CD4-positive, alpha-beta T cell treated with Interleukin-15 for 1 hour (primary cell): ENCODE results near the gene IQGAP1.
A peak's percentile ranks its signal among the peaks of the same experiment; 100 is the strongest.
"Not testable (repeated sequence)": the region's sequence is repeated elsewhere in the genome, so short reads cannot be mapped to it uniquely, and the experiment has no call there.

Experiments used
- DNase-seq: peaks from one replicate; pipeline ENCODE4 v3.0.0-alpha.2; 2020

Gene IQGAP1

GRCh38 chr15:90367576-90367975, 20.5 kb upstream of the IQGAP1 start:
- no peak for DNase-seq

DNA sequence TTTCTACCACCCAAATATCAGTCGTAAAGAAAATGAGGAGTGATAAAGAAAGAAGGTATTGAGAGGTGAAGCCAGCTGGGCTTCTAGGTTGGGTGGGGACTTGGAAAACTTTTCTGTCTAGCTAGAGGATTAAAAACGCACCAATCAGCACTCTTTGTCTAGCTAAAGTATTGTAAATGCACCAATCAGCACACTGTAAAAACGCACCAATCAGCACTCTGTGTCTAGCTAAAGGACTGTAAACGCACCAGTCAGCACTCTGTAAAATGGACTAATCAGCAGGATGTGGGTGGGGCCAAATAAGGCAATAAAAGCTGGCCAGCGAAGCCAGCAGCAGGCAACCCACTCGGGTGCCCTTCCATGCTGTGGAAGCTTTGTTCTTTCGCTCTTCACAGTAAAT, 13.0 kb upstream of the IQGAP1 start:
- no peak for DNase-seq

DNA sequence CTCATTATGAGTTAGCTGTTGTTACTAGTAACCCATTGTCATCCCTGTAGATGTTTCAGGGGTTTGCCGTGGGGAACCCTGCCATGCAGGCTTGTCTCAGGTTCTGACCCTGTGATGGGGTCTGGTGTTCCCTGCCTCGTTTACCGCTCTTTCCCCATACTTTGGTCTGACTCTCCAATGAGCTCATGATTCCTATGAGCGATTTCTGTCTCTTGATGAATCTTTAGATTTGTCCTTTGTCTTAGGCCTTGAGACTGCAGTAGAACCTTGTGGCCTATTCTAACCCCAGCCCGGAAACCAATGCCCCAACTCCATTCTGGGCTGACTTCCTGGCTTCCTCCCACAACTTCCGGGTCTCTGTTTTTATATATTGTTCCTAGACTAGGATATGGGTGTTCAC, 11.3 kb upstream of the IQGAP1 start:
- DNase-seq: peak; percentile 59

DNA sequence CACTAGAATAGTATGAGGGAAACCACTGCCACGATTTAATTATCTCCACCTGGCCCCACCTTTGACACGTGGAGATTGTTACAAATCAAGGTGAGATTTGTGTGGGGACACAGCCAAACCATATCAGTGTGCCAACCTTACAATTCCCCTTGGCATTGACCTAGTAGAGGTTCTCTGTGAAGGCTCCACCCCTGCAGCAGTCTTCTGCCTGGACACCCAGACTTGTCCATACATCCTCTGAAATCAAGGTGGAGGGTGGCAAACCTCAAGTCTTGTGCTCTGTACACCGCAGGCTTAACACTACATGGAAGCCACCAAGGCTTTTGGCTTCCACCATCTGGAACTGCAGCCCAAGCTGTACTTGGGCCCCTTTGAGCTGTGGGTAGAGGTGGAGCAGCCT, 8.8 kb upstream of the IQGAP1 start:
- no peak for DNase-seq

DNA sequence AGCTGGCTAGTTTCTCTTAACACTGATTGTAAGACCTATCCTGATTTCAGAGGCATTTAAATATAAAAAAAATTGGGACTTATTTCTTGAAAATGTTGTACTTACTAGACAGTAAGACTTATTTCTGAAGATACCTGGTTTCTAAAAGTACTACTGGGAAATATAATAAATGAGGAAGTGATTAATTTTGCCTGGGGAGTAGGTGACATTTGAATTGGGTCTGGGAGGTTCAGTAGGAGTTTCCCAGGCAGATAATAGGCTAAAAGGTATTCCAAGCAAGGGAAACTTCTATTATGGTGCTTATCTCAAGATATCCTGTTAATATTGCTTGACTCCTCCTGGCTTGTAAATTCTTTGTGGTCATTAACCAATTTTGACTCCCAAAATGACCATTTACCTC, 6.5 kb upstream of the IQGAP1 start:
- DNase-seq: no peak

DNA sequence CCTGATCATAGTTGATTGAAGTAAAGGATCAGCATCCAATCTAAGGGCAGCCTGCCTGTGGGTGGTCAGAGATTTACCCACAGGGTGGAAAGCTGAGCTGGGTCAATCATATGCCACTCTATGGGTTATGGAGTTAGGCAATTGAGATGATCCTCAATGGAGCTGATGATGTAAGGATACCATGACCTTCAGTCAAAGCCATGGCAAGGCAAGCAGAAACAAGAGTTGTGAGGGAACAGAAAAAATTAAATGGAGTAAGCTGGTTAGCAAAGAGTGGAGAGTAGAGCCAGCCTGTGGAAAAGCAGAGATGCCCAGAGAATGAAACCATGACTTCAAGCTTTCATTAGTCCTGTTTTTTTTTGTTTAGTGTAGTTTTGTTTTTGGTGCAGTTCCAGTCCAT, 5.7 kb upstream of the IQGAP1 start:
- DNase-seq: no peak

GRCh38 chr15:90386221-90386620, 1.8 kb upstream of the IQGAP1 start:
- no peak for DNase-seq

DNA sequence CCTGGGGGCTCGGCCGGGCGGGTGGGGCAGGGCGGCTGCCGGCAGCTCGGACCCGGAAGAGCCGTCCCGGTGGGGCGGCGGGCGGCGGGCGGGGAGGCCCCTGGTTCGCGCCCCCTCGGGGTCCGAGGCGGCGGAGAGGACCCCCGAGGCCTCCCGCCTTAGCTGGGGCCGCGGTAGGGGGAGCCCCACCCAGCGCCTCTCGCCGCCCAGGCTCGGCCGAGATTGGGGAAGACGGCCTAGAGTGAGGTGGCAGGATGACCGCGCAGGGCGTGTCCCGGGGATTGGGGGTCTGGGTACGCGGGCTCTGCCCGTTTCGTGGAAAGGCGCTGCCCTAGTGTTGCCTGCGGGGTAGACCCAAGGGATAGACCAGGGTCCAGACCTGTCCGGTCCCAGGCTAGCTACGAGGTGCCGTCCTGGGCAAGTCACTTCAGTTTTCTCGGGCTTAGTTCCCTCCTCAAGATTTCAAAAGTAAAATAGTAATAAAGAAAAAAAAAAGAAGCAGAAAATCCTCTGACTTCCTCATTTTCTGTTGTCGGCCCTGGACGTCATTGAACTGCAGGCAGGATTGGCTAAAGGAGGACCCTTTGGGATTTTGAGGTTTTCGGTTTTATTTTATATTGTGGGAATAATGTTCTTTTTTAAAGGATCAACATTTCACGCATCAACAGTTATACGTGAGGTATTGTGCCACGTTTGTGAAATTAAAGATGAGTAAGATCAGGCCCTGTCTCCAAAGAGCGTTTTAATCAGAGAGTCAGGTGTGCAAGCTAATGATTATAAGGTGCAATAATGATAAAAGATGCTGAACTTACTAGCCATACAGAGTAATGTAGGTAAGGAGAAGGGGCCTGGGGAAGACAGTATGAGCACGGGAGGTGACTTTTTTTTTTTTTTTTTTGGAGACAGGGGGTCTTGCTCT, 679 bp downstream of the IQGAP1 start:
- peak; percentile 76 for DNase-seq

GRCh38 chr15:90389513-90389912, 1.5 kb downstream of the IQGAP1 start:
- no peak for DNase-seq

GRCh38 chr15:90393040-90393439, 5.0 kb downstream of the IQGAP1 start:
- DNase-seq: no peak

DNA sequence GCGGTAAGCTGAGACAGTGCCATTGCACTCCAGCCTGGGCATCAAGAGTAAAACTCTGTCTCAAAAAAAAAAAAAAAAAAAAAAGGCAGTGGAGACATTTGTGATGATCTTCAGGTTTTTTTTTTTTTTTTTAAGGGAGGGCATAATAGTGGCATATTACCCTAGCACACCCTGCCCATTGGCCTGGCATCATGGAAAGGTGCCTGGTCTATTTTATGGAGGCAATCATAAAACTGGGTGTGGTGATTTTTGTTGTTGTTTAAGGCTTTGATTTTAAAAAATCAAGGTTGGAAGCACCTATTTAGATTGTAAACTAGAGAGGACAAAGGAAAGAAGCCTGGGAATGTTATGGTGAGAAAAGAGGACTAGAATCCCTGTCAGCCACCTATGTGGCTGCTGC, 6.0 kb downstream of the IQGAP1 start:
- no peak for DNase-seq

GRCh38 chr15:90394748-90395442, 6.9 kb downstream of the IQGAP1 start:
- DNase-seq: no peak

DNA sequence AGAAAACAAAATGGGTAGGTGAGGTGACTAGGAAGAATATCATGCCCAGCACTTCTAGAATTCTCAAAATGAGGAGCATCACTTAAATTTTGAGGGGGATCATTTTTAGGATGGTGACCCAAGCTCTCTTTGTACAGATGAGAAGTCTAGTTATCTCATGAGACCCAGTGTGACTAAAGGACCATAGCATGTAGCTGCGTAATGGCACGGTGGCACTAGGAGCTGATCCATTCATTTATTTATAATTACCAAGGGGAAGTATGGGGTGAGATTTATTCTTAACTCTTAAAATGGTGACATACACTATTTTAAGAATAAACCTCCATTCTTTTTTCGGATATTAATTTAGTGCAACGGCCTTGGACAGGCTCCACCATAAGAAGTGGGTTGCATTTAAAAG, 8.3 kb downstream of the IQGAP1 start:
- no peak for DNase-seq

GRCh38 chr15:90400005-90400758, 12.1 kb downstream of the IQGAP1 start:
- no peak for DNase-seq

- peak; percentile 87 for DNase-seq
Observed at GRCh38 chr15:90400759-90401314, 12.8 kb downstream of the IQGAP1 start.

DNA sequence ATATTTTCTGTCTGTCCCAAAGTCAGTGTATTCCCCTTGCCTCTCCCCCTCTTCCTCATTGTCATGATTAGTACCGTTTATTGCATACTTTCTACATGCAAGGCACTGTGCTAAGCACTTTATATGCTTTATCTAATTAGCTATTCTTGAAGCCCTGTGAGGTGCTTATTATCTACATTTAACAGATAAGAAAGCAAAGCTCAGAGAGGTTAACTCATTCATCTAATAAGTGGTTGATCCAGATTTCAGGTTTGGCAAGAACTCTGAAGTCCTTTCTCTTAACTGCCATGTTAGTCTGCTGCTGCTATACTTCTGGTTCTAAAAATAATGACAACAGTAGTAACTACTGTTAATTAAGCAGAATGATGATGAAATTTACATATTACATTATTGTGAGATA, 13.5 kb downstream of the IQGAP1 start:
- no peak for DNase-seq

DNA sequence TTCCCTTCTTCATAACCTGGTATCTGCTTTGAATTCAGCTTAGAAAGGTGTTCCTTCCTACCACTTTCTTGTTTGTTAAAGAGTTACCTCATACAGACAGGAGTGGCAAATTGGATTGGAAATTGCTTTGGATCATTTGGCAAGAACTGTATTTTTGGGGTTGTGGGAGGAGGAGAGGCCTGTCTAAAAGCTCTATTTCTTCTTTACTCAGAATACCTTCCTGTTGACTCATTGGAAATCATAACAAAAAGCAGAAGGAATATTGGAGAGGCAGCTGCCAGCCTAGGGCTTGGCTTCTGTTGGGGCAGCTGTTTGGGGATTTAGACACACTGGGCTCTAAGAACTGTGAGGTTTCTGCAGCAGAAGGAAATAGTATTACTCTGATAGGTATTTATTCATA, 14.2 kb downstream of the IQGAP1 start:
- DNase-seq: peak; percentile 53

DNA sequence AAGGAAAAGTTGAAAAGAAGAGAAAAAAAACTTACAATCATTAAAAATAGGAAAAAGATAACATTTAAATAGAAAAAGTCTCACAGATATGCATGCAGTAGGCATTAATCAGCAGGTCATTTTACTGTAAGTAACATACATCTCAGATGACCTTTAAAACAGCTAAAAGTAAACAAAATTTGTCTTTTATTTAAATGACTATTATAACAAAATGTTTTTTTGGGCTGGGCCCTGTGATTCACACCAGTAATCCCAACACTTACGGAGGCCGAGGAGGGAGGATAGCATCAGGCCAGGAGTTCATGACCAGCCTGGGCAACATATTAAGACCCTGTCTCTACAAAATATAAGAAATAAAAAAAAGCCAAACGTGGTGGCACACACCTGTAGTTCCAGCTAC, 14.7 kb downstream of the IQGAP1 start:
- no peak for DNase-seq

DNA sequence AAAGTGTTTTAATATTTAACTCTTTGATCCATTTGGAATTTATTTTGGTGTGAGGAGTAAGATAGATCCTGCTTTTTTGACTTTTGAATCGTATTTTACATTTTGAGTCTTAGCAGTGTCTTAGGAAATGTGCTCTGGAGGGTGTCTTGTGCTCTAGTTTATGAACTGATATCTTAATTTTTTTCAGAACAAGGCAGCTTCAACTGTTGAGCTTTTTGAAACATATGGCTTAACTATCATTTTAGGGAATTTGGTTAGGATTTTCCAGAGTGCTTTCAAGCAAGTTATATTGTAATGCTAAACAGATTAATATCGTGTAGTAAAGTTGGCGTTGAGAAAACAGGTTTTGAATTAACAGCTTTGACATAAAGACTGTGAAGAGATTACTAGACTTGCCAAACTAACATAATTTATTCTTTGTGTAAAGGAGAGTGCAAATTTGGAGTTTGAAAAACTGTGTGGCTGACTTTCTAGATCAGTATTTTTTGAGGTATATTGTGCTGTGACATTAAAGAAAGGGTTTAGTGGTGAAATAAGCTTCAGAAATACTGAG, 17.1 kb downstream of the IQGAP1 start:
- no peak for DNase-seq

- DNase-seq: no peak
Observed at GRCh38 chr15:90407336-90407735, 19.3 kb downstream of the IQGAP1 start.

DNA sequence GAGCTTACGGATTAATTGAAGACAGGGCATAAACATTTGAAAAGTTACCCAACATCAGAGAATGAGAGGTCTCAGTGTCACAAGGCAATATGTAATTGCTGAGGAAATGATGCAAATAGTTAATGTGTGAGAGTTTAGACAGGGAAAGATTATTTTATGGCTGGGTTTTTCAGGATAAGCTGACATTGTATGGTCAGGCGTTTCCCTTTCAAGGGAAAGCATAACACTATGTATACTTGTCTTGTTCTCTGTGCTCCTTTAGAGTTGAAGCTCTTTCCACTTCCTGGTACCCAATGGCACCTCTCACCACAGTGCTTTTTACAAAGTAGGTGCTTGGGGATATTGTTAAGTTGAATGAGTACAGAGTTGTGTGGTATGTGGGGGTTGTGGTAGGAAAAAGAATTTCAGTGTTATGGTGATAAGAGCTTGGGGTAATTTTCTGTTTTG, 19.9 kb downstream of the IQGAP1 start:
- DNase-seq: peak; percentile 31

DNA sequence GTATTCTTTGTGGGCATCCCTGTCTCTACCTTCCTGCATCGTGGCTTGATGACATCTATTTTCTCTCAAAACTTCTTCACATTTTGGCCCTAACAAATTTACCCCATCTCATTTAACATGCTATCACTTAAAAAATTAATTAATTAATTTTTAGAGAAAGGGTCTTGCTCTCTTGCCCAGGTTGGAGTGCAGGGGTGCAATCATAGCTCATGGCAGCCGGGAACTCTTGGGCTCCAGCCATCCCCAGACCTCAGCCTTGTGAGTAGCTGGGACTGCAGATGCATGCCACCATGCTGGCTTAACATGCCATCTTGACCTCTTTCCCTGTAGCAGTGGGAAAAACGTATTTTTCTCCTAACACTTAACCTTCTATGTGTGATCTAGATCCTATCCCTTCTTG, 20.6 kb downstream of the IQGAP1 start:
- no peak for DNase-seq

- DNase-seq: not testable (repeated sequence)
Observed at GRCh38 chr15:90409587-90409986, 21.5 kb downstream of the IQGAP1 start.
